CD4-positive, alpha-beta T cell treated with Interleukin-10 for 1 hour (primary cell): ENCODE results near the gene YPEL3.

Experiments used
- DNase-seq: peaks from one replicate; pipeline ENCODE4 v3.0.0-alpha.2; 2020

The YPEL3 gene

DNA sequence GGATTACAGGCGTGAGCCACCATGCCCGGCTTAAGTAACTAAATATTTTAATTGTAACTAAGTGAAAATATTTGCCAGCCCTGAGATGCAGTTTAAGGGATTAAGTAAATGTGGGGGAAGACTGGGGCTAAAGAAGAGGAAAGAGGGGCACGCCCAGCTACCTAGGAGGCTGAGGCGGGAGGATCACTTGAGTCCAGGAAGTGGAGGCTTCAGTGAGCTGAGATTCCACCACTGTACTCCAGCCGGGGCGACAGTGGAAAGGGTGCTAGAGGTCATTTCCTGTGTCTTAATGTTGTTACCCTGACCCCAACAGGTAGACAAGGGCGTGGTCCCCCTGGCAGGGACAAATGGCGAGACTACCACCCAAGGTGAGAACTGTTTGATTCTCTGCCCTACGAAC, 27.7 kb downstream of the YPEL3 start:
- no peak for DNase-seq

GRCh38 chr16:30067584-30067916, 28.5 kb downstream of the YPEL3 start:
- DNase-seq: no peak

DNA sequence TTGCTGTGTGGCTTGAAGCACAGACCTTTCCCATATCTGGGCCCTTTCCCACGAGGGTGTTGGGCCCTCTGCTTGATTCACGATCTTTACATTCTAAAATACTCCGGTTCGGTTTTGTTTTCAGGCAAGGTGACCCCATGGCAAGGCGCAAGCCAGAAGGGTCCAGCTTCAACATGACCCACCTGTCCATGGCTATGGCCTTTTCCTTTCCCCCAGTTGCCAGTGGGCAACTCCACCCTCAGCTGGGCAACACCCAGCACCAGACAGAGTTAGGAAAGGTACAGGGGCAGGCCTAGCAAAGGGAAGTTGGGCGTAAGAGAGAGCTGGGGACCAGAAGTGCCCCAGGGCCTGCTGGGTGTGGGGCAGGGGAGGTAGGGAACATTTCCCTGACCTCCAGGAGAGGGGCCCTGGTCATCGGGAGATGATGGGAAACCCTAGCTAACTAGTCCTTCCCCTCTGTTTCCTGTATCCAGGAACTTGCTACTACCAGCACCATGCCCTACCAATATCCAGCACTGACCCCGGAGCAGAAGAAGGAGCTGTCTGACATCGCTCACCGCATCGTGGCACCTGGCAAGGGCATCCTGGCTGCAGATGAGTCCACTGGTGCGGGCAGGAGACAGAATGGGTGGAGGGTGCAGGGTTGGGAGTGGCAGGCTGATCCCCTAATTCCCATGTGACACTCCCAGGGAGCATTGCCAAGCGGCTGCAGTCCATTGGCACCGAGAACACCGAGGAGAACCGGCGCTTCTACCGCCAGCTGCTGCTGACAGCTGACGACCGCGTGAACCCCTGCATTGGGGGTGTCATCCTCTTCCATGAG, 29.0 kb downstream of the YPEL3 start:
- no peak for DNase-seq

DNA sequence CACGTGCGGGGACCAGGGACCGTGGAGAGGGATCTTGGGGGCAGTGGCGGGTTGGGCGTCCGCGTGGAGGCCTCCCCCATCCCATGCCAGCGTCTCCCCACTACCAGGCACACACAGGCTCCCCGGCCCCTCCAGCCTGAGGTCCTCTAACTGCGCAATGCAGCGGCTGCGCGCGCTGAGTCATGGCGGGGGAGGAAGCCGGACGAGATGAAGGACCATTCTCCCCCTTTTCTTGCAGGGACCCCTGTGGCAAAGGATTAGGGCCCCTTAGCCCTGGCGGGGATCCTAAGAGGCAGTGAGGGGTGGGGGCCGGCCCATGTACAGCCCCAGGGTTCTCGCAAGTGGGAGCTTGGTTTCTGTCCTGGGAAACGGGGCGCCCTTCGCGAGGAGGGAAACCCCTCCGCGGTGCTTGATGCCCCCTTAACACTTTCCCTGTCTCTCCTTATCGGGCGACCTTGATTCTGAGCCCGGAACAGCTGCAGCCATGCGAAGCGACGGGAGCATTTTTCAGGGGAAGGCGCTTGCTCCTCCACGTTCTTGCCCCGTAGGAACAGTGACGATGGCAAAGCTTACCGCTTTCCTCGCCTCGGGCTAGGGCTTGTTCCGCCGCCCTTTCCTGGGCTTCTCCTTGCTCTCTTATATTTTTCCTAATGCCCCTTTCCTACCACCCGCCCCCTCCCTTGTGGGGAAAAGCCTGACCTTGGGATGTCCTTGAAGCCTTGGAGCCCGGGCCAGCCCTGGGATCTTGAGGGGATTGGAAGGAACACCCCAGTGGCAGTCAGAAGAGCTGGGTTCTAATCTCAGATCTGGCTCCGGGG, 29.9 kb downstream of the YPEL3 start:
- no peak for DNase-seq

DNA sequence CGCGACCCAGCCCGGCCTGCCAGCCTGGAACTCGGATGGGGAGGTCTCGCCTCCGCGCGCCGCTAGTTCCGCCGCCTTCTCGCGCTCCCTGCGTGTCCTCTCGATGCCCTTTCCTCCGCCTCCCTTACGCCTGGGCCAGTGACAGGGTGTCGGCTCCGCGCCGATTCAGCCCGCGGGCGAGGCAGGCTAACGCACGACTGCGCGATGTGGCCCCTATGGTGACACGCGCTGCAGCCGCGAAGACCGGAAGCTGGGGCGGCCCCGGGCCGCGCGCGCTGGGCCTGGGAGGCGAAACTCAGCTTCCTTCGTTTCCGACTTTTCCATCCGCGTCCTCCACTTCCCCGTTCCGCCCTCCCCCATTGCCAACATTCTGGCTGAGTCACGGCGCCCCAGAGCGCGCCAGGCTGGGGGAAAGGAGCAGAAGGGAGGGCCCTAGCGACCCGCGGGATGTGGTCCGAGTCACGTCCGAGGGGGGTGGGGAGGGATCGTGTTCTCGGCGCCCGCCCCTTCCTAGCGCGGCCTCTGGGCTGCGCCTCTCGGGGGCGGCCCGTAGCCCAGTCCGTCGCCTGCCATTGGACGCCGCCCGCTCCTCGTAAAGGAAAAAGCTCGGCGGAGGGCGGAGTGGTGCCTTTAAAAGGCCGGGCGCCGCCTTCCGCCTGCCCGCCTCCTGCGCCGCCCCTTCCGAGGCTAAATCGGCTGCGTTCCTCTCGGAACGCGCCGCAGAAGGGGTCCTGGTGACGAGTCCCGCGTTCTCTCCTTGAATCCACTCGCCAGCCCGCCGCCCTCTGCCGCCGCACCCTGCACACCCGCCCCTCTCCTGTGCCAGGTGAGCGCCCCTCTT, 30.7 kb downstream of the YPEL3 start, which contains the start of gene ALDOA:
ALDOA (plus strand) TSS at position 659 of the 841 bp plus-strand sequence. CDS start 1,138 bp downstream, outside the sequence.
- peak; percentile 95 for DNase-seq

DNA sequence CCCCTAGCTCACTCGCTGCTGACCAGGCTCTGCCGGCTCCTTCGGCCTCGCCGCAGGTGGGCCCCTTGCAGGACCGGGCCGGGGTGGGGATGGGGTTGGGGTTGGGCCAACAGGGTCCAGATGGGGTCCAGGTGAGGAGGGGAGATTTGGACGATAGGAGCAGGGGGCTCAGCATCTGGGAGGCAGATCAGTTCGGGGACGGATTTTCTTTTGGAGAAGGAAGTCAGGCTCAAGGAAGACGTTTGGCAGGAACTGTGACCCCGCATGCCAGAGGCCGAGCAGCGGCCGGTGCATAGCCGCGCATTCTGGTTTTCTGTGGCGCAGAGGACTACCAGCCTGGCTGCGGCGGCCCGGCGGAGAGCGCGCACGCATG, 31.3 kb downstream of the YPEL3 start:
- no peak for DNase-seq

DNA sequence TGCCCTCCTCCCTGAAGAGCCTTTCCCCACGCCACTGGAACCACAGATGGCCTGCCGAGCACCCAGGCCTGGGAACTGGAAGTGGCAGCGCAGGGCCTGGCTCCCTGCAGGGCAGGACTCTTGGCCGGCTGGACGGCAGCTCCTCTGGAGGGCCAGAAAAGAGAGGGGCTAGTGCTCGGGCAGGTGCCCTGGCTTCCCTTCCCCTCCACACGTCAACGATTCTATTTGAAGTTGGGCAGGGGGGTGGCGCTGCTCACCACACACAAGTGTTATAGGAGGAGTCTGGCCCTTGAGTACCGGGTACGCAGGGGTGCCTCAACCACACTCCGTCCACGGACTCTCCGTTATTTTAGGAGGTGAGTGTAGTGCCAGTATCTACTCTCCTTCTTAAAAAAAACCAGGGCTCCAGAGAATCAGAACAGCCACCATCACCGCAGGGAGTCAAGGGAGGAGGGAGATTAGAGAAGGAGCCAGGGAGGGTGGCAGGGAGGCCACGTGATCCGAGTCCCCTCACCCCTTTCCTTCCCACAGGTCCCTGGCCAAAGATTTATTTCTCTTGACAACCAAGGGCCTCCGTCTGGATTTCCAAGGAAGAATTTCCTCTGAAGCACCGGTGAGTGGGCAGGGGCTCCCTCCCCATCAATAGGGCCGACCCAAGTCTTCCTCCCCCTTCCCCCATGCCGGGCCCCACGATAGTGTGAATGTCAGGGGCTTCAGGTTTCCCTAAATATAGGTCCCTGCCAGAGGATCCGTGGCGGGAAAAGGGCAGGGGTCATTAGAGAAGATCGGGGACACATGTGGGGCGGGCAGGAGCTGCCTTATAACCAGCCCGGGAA, 31.9 kb downstream of the YPEL3 start:
- peak; percentile 78 for DNase-seq

DNA sequence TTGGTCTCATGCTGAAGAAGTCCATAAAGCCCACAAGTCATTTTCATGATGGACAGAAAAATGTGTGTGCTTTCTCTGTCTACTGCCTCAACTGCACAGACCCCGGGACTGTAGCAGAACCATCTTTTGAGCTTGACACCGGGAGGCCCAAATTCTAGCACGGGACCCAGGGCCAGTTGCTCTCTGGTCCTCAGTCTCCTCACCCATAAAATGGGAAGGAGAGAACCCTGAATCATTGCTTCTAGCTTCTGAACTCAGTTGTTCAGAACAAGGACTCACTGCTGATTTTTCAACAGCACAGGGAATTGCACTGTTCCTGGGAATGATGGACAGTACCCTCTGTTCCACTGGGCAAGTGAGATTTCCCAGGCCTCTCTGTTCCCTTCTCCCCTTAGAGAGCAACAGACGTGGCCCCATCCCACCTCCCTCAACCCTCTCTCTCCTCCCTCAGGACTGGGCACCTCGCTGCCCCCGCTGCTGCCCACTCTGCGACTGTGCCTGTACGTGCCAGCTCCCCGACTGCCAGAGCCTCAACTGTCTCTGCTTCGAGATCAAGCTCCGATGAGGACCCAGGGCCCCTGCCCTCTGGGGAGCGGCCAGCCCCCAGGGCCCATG, 32.6 kb downstream of the YPEL3 start:
- DNase-seq: no peak

DNA sequence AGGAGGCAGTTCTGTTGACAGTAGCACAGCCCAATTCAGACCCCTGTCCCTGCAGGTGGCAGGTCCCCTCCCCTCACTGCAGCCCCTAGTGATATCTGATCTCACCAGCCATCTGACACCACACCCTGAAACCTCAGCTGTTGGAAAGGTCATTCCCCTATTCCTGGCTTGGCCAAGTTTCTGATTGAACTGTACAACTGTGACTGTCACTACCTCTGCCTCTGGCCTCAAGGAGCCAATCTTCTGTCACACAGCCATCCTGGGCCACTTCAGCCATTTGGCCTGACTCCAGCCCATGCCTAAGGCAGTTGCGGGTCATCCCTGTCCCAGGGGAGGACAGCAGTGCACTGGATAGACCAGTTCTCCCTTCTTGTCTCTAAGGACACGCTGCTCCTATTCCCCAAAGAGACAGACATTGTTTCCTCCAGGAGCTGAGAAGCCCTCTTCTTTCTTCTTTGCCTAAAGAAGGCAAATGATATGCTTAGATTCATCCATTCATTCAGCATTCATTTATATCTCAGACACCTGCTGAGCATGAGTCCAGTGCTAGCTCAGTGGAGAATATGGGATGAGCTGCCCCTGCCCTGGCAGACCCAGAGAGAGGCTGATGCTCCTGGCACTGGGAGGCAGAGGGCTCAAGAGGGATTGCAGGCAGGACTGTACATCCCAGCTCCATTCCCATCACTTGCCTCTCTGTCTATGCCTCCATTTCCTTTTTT, 35.0 kb downstream of the YPEL3 start:
- DNase-seq: no peak

DNA sequence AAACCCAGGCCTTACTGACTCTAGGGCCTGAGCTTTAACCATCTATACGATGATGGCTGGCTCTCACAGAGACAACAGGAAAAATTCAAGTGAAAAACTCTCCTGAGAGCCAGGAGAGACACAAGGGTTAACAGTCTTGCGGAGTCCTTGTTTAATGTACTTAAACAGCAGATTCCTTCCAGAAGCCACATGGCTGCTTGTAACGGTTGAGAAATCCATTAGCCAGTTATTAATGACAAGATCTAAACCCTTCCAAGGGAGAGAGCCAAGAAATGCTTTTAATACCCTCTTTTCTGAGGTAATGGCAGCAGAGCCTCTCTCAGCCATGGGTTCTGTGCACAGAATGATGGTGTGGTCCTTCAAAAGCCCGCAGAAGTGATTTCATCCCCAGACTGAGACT, 35.7 kb downstream of the YPEL3 start:
- DNase-seq: no peak

GRCh38 chr16:30054959-30055553, 41.0 kb downstream of the YPEL3 start:
- DNase-seq: peak; percentile 55

- no peak for DNase-seq
Observed at GRCh38 chr16:30054451-30054850, 41.6 kb downstream of the YPEL3 start.

DNA sequence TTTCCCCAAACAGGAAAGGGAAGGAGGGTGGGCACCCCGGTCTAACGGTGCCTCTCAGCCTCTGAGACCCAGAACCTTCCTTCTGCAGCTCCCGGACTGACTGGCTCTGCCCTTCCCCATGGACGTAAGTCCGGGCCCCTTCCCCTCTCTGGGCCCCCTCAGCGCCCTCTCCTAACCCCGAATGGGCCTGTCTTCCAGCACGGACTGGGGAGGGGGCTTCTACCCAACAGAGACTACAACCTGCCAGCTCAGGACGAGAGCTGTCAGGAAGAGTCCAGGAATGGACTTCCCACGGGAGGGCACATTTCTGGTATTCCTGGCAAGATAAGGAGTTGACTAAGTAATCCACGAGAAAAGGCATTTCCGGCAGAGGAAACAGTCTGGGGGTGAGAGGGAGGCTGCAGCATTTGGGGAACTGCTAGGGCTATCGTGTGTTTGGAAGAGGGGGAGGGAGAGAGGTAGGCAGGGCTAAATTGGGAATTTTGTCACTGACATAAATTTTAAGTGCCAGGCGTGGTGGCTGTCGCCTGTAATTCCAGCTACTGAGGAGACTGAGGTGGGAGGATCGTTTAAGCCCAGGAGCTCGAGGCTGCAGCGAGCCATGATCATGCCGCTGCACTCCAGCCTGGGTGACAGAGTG, 42.5 kb downstream of the YPEL3 start:
- DNase-seq: no peak

- DNase-seq: peak; percentile 91
Observed at GRCh38 chr16:30052671-30053372, 43.2 kb downstream of the YPEL3 start.

GRCh38 chr16:30051518-30051917, 44.5 kb downstream of the YPEL3 start:
- no peak for DNase-seq

DNA sequence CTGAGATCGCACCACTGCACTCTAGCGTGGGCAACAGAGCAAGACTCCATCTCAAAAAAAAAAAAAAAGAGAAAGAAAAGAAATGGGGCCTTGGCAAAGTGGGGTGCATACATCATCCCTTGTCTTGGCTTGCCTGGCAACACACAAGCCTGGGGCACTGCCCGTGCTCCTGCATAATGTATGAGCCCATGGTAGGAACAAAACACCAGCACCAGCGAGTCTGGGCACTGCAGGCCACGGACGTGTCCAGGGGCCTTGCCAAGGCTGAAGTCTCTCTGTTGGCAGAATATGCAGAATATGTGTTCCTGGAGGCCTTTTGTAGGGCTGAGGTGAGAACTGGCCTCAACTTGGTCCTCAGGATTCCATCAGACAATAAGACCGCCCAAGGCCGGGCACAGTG, 46.1 kb downstream of the YPEL3 start:
- DNase-seq: no peak

GRCh38 chr16:30046588-30046987, 49.4 kb downstream of the YPEL3 start:
- no peak for DNase-seq

DNA sequence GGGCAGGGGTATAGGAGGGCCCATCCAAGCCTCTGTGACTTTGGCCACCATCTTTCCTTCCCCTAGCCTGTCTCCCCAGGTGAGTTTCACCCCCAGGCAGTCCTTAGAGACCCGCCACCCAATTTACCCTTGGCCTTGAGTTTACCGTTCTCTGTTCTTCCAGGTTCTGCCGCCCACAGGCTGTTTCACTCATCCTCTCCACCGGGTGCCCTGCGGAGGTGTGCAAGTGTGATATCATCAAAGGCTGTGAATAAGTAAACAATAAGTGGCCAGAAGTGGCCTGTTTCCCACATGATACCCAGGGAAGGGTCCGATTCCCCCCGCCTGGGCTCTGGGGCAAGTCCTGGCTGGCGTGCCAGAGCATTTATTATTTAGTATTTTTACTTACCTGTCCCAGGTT, 49.8 kb downstream of the YPEL3 start:
- no peak for DNase-seq
